Measurements from ENCODE around the gene ERICH2. TPM values are rescaled to one million over a fixed set of nuclear protein-coding genes. Genes with fewer than 3 reads are reported as not detected.
"Not testable (repeated sequence)": the region's sequence is repeated elsewhere in the genome, so short reads cannot be mapped to it uniquely, and the experiment has no call there.

ERICH2 gene
- polyA plus RNA-seq (2013, experiment 1 of 2; ENCODE audit: insufficient read length): 0.81 TPM
- 0.36 TPM for polyA plus RNA-seq (2013, experiment 2 of 2; ENCODE audit: insufficient read length)

GRCh38 chr2:170770008-170770605 is at the start of gene ERICH2:
TSS of gene ERICH2 (plus strand) at chr2:170770378. CDS start at chr2:170770682, 304 bp downstream.
- peak; percentile 63 for DNase-seq

GRCh38 chr2:170721678-170722077 is 48.5 kb upstream of the ERICH2 start:
- DNase-seq: no peak

- no peak for DNase-seq
Observed at GRCh38 chr2:170722301-170722700, 47.9 kb upstream of the ERICH2 start.

- DNase-seq: no peak
Observed at GRCh38 chr2:170723446-170723958, 46.7 kb upstream of the ERICH2 start.

- no peak for DNase-seq
Observed at GRCh38 chr2:170733798-170734600, 36.2 kb upstream of the ERICH2 start.

GRCh38 chr2:170734601-170735000 is 35.6 kb upstream of the ERICH2 start:
- not testable (repeated sequence) for DNase-seq

- no peak for DNase-seq
Observed at GRCh38 chr2:170736628-170737027, 33.5 kb upstream of the ERICH2 start.

GRCh38 chr2:170737406-170737805 is 32.8 kb upstream of the ERICH2 start:
- DNase-seq: no peak

- no peak for DNase-seq
Observed at GRCh38 chr2:170737821-170738220, 32.4 kb upstream of the ERICH2 start.

- DNase-seq: peak; percentile 97
Observed at GRCh38 chr2:170739048-170739447, 31.1 kb upstream of the ERICH2 start.

- DNase-seq: no peak
Observed at GRCh38 chr2:170739507-170740046, 30.6 kb upstream of the ERICH2 start.

- DNase-seq: no peak
Observed at GRCh38 chr2:170740660-170741059, 29.5 kb upstream of the ERICH2 start.

- no peak for DNase-seq
Observed at GRCh38 chr2:170742000-170742399, 28.2 kb upstream of the ERICH2 start.

GRCh38 chr2:170742896-170743529 is 27.2 kb upstream of the ERICH2 start:
- peak; percentile 71 for DNase-seq

GRCh38 chr2:170743530-170744239 is 26.5 kb upstream of the ERICH2 start:
- no peak for DNase-seq

GRCh38 chr2:170744248-170745002 is 25.8 kb upstream of the ERICH2 start:
- DNase-seq: no peak

- DNase-seq: no peak
Observed at GRCh38 chr2:170745305-170745704, 24.9 kb upstream of the ERICH2 start.

- DNase-seq: peak; percentile 60
Observed at GRCh38 chr2:170747921-170748320, 22.3 kb upstream of the ERICH2 start.

- not testable (repeated sequence) for DNase-seq
Observed at GRCh38 chr2:170751555-170751954, 18.6 kb upstream of the ERICH2 start.

GRCh38 chr2:170761572-170761971 is 8.6 kb upstream of the ERICH2 start:
- no peak for DNase-seq

GRCh38 chr2:170762760-170763159 is 7.4 kb upstream of the ERICH2 start:
- DNase-seq: no peak
